Ovary (tissue), 9 donors: ENCODE results near the gene CST7. TPM values are rescaled to one million over a fixed set of nuclear protein-coding genes. Genes with fewer than 3 reads are reported as not detected.
A peak's percentile ranks its signal among the peaks of the same experiment; 100 is the strongest.

Source experiments
- DNase-seq, 5 donors: peaks; one replicate each; pipeline ENCODE4 v3.0.0-alpha.2; 2019 to 2020
- H3K27ac ChIP-seq, 2 donors: fragments of 200-600 bp; one replicate each; pipeline versions ENCODE4 v1.5.1 to v1.8.0; 2019 to 2022
- H3K27me3 ChIP-seq: fragments of 200-600 bp; one replicate; pipeline ENCODE4 v1.8.0; 2022
- H3K36me3 ChIP-seq: fragments of 200-600 bp; sonication (generic); one replicate; pipeline ENCODE4 v1.5.1; 2019
- H3K4me1 ChIP-seq: one replicate; pipeline ENCODE4 v1.8.1; 2013; ENCODE audit warnings: mild to moderate bottlenecking, moderate library complexity; ENCODE audit not compliant: insufficient read depth
- H3K4me3 ChIP-seq: fragments of 200-600 bp; sonication (generic); one replicate; pipeline ENCODE4 v1.5.1; 2017
- H3K9me3 ChIP-seq, 2 donors: fragments of 200-600 bp in 1 of 2; sonication (generic) in 1 of 2; one replicate each; pipeline versions ENCODE4 v1.5.1 to v1.8.1; 2013 to 2019; ENCODE audit warnings: mild to moderate bottlenecking in 1 of 2, moderate library complexity in 1 of 2
- CTCF ChIP-seq, 3 donors: fragments of 450-650 bp in 2 of 3; fragments of 200-600 bp in 1 of 3; IDR thresholded peaks; one replicate each; pipeline versions ENCODE4 v1.5.1 to v1.8.0; 2016 to 2022; ENCODE audit warnings: antibody characterized with exemption in 3 of 3, mild to moderate bottlenecking in 1 of 3
- EP300 ChIP-seq: sonication (generic); formaldehyde crosslinking; IDR thresholded peaks from one replicate; pipeline ENCODE4 v1.6.1; 2017; ENCODE audit warnings: antibody characterized with exemption
- POLR2A ChIP-seq: fragments of 450-650 bp; IDR thresholded peaks from one replicate; pipeline ENCODE4 v1.6.1; 2017; ENCODE audit warnings: antibody characterized with exemption, mild to moderate bottlenecking, moderate library complexity
- WGBS, 3 donors: extraction: QIAGEN DNeasy Blood & Tissue Kit in 1 of 3; methylation state at CpG; one replicate each; pipeline versions ENCODE4 v1.1.5 to v1.1.7; 2013 to 2017; 5-methylcytosine and 5-hydroxymethylcytosine counted together
- intact Hi-C, 4 donors: fragments of 100-400 bp; cut with DNase I; formaldehyde crosslinking; loops; one replicate each; pipeline versions ENCODE4 v1.11.0 to v1.15.1; 2022 to 2023
- polyA plus RNA-seq, 2 donors: library from polyadenylated mRNA; stranded (reverse); fragments of 200-250 nt in 1 of 2; fragments of 350-450 nt in 1 of 2; fragmentation: Illumina TruSeq in 1 of 2; extraction: RNeasy Lipid Tissue Mini Kit (QIAGEN cat#74804) in 1 of 2; gene quantifications; one replicate each; pipeline ENCODE4 v1.2.3, GENCODE V29; 2013 to 2014
- total RNA-seq, 7 donors: library from RNA; depleted of rRNA in 2 of 7; stranded (reverse); fragments of >200 nt in 2 of 7; fragmentation: NEBNext Ultra II Directional in 3 of 7; extraction: Animal tissue kit (Norgen Biotek cat#: 25700) in 3 of 7; gene quantifications; one replicate each; pipeline versions ENCODE4 v1.1.0 to v1.2.4, GENCODE V29; 2016 to 2023
- donor health status: DM: no; HTN: no; CAD: no; lungs with moderate emphysema.
- donor health status: DM: no; HTN: no; CAD: no.
- donor health status: Bipolar disorder and iron deficiency.
- donor health status: DM: yes; HTN: yes; CAD: no.
- donor health status: DM: no; HTN: no; CAD: no.
- donor health status: DM: yes; HTN: yes; CAD: no.

CST7 gene
- total and polyA plus RNA-seq, 9 donors = 0.48 to 5.9 (median 1.1) TPM; not detected in 1

GRCh38 chr20:24994186-24994465 is 45.1 kb downstream of the CST7 start:
- no peaks in the 10 kb centered on the region for H3K36me3 ChIP-seq
- peaks cover 1% of the 10 kb centered on the region for H3K4me1 ChIP-seq
- no peak overlapping the region for H3K4me3 ChIP-seq
- no peak overlapping the region for H3K27ac ChIP-seq
- intact Hi-C loops = loop anchor here (1.0 to 10.0 kb wide), 5 partner anchors 71 to 411 kb away; partner anchors contain the start of genes ENTPD6 (in 1 of the 4) and GINS1 (in 1 of the 4)
- H3K9me3 ChIP-seq = no peaks in the 10 kb centered on the region
- TF ChIP-seq EP300 (no peak), POLR2A (no peak), CTCF (IDR thresholded peaks at IDR 0.05) (no peak)
- no peak for DNase-seq
- no peaks in the 10 kb centered on the region for H3K27me3 ChIP-seq
- 68 to 86% (median 79%) methylated on average over 1 of the region's 1 CpG for WGBS, 3 donors

GRCh38 chr20:24994470-24995368 is 45.6 kb downstream of the CST7 start:
- DNase-seq = peak; percentile 71 to 86 (median 84)
- Histone ChIP-seq H3K27ac (no peak overlapping the region), H3K27me3 (no peaks in the 10 kb centered on the region), H3K36me3 (no peaks in the 10 kb centered on the region), H3K4me1 (peaks cover 1% of the 10 kb centered on the region), H3K9me3 (no peaks in the 10 kb centered on the region), H3K4me3 (no peak overlapping the region)
- no peak for TF ChIP-seq EP300
- TF ChIP-seq CTCF (IDR thresholded peaks at IDR 0.05) = peak; percentile 59 to 93 (median 91)
- no peak for TF ChIP-seq POLR2A
- 30 to 33% (median 31%) methylated on average over 20 of the region's 20 CpGs for WGBS, 3 donors
- intact Hi-C loops = loop anchor here (1.0 to 10.0 kb wide), 8 partner anchors 70 to 410 kb away; partner anchors contain the start of genes ENTPD6 (in 1 of the 4) and GINS1 (in 1 of the 4)

GRCh38 chr20:24995741-24996448 is 46.8 kb downstream of the CST7 start:
- H3K4me3 ChIP-seq = no peak overlapping the region
- WGBS, 3 donors = 84 to 89% (median 86%) methylated on average over 9 of the region's 9 CpGs
- TF ChIP-seq POLR2A = no peak
- no peak for TF ChIP-seq CTCF (IDR thresholded peaks at IDR 0.05)
- TF ChIP-seq EP300 = no peak
- H3K27ac ChIP-seq = no peak overlapping the region
- H3K9me3 ChIP-seq = no peaks in the 10 kb centered on the region
- no peaks in the 10 kb centered on the region for H3K27me3 ChIP-seq
- H3K36me3 ChIP-seq = no peaks in the 10 kb centered on the region
- intact Hi-C loops = loop anchor here (2.0 to 10.0 kb wide), 7 partner anchors 69 to 409 kb away; partner anchors contain the start of genes ENTPD6 (in 1 of the 4) and GINS1 (in 1 of the 4)
- DNase-seq = no peak
- peaks cover 9% of the 10 kb centered on the region for H3K4me1 ChIP-seq
